GM12878 (cell line): Measurements from ENCODE around the gene FGF12. TPM values are rescaled to one million over a fixed set of nuclear protein-coding genes. Genes with fewer than 3 reads are reported as not detected.

Experiments used
- ATAC-seq: fragments of 200-7000 bp; cut with Tn5 transposase; 3 replicates; pipeline ENCODE4 v1.9.1; 2020; ENCODE audit warnings: mild to moderate bottlenecking, moderate library complexity
- BruUV-seq: library from RNA; stranded (reverse); fragments of 400-500 nt; replicated peaks from 2 replicates; lab custom pipeline; 2021; lab: Mats Ljungman, UMichigan
- CTCF ChIA-PET: fragments of 300-600 bp; sonication (Branson Sonifier 250); formaldehyde crosslinking; extraction: SDS; loops from one replicate; lab custom pipeline; 2021; ENCODE audit warnings: inconsistent platforms; lab: Yijun Ruan, JAX
- POLR2A ChIA-PET: fragments of 350-600 bp; formaldehyde crosslinking; extraction: SDS; loops from one replicate; lab custom pipeline; 2021; ENCODE audit warnings: inconsistent platforms; lab: Charles Lee
- RAD21 ChIA-PET: fragments of 300-600 bp; sonication (Branson Sonifier 250); formaldehyde crosslinking; loops from one replicate; lab custom pipeline; 2023; ENCODE audit warnings: antibody characterized with exemption; ENCODE audit not compliant: unreplicated experiment; lab: Charles Lee
- SMC1A ChIA-PET: fragments of 300-600 bp; sonication (Branson Sonifier 250); formaldehyde crosslinking; loops from one replicate; lab custom pipeline; 2023; ENCODE audit not compliant: unreplicated experiment, uncharacterized antibody; lab: Charles Lee
- DNase-seq: peaks from one replicate; pipeline ENCODE4 v3.0.0-alpha.2; 2011; ENCODE audit warnings: low read depth, low spot score
- FAIRE-seq: peaks from 3 replicates; lab custom pipeline; 2011; peaks lifted over from hg19 to GRCh38; lab: Jason Lieb, UNC
- H2AFZ ChIP-seq: 2 replicates; pipeline ENCODE4 v1.6.0; 2011; ENCODE audit warnings: low read depth, low read length, control low read depth; ENCODE audit not compliant: control insufficient read depth
- H3K27ac ChIP-seq: 2 replicates; pipeline ENCODE4 v1.5.1; 2011; ENCODE audit warnings: control low read depth; ENCODE audit not compliant: control insufficient read depth, insufficient read depth
- H3K27me3 ChIP-seq, 2 experiments: replicated peaks in 1 of 2; 2 replicates each; pipeline versions ENCODE4 v1.6.0 to v1.6.1; 2011; ENCODE audit warnings: low read length in 1 of 2; ENCODE audit not compliant: control insufficient read depth in 2 of 2, insufficient read depth in 2 of 2
- H3K36me3 ChIP-seq, 2 experiments: 2 replicates each; pipeline ENCODE4 v1.5.1; 2011; ENCODE audit warnings: low read length in 1 of 2; ENCODE audit not compliant: control insufficient read depth in 2 of 2, insufficient read depth in 2 of 2
- H3K4me1 ChIP-seq: 2 replicates; pipeline ENCODE4 v1.6.1; 2011; ENCODE audit warnings: mild to moderate bottlenecking, low read length, moderate library complexity, mixed read lengths; ENCODE audit not compliant: control insufficient read depth, insufficient read depth
- H3K4me2 ChIP-seq: 2 replicates; pipeline ENCODE4 v1.6.0; 2011; ENCODE audit warnings: control low read depth; ENCODE audit not compliant: control insufficient read depth, insufficient read depth
- H3K4me3 ChIP-seq: fragments of 200-600 bp; sonication (generic); 2 replicates; pipeline ENCODE4 v1.5.1; 2016
- H3K79me2 ChIP-seq: 2 replicates; pipeline ENCODE4 v1.6.0; 2011; ENCODE audit warnings: low read length; ENCODE audit not compliant: control insufficient read depth, insufficient read depth
- H3K9ac ChIP-seq: 2 replicates; pipeline ENCODE4 v1.8.0; 2011; ENCODE audit warnings: low read length, control low read depth, mixed read lengths; ENCODE audit not compliant: control insufficient read depth, insufficient read depth
- H3K9me3 ChIP-seq: replicated peaks from 3 replicates; pipeline ENCODE4 v1.5.1; 2011; ENCODE audit warnings: mild to moderate bottlenecking, low read length; ENCODE audit not compliant: control insufficient read depth, insufficient read depth
- H4K20me1 ChIP-seq: 2 replicates; pipeline ENCODE4 v1.6.0; 2011; ENCODE audit not compliant: control insufficient read depth, insufficient read depth
- BACH1 ChIP-seq: fragments of 450-650 bp; IDR thresholded peaks from 2 replicates; pipeline ENCODE4 v1.6.1; 2017; ENCODE audit warnings: mild to moderate bottlenecking, borderline replicate concordance
- EED ChIP-seq: sonication (generic); IDR thresholded peaks from 2 replicates; pipeline ENCODE4 v1.6.1; 2016; ENCODE audit warnings: antibody characterized with exemption, low read depth
- JUNB ChIP-seq: IDR thresholded peaks from 2 replicates; pipeline ENCODE4 v1.6.1; 2016; ENCODE audit warnings: antibody characterized with exemption, mild to moderate bottlenecking
- MTA3 ChIP-seq: IDR thresholded peaks from 2 replicates; pipeline ENCODE4 v1.6.1; 2012; ENCODE audit warnings: low read length, inconsistent platforms, borderline replicate concordance
- NFYA ChIP-seq: IDR thresholded peaks from 2 replicates; pipeline ENCODE4 v1.6.1; 2011; ENCODE audit warnings: low read depth, mild to moderate bottlenecking, low read length, improper control_type of control experiment, borderline replicate concordance
- SMAD5 ChIP-seq: IDR thresholded peaks from 2 replicates; pipeline ENCODE4 v1.6.1; 2016; ENCODE audit warnings: antibody characterized with exemption, low read depth
- SPI1 ChIP-seq: IDR thresholded peaks from 2 replicates; pipeline ENCODE4 v1.6.1; 2011; ENCODE audit warnings: low read depth, mild to moderate bottlenecking, low read length, moderate library complexity, borderline replicate concordance; ENCODE audit not compliant: insufficient read depth
- TCF12 ChIP-seq: IDR thresholded peaks from 2 replicates; pipeline ENCODE4 v1.6.1; 2011; ENCODE audit warnings: low read depth, mild to moderate bottlenecking, low read length
- YY1 ChIP-seq: IDR thresholded peaks from 2 replicates; pipeline ENCODE4 v1.6.1; 2011; ENCODE audit warnings: low read depth, mild to moderate bottlenecking, low read length
- ZBTB11 ChIP-seq: fragments of 450-650 bp; formaldehyde crosslinking; IDR thresholded peaks from 2 replicates; pipeline ENCODE4 v1.5.0; 2022; ENCODE audit warnings: mild to moderate bottlenecking, missing genetic modification characterization
- ZNF592 ChIP-seq: fragments of 450-650 bp; IDR thresholded peaks from 2 replicates; pipeline ENCODE4 v1.6.1; 2017; ENCODE audit warnings: mild to moderate bottlenecking, moderate library complexity
- WGBS: methylation state at CpG from one replicate; pipeline ENCODE4 v1.1.6; 2016; ENCODE audit warnings: low lambda C conversion rate; ENCODE audit not compliant: insufficient replicate concordance, insufficient coverage; ENCODE audit errors: missing lambda C conversion rate; 5-methylcytosine and 5-hydroxymethylcytosine counted together
- in situ Hi-C: fragments of 300-500 bp; cut with MboI; formaldehyde crosslinking; loops from 9 replicates; pipeline ENCODE4 v1.14.3; 2018; ENCODE audit warnings: mixed read lengths
- intact Hi-C: fragments of 100-400 bp; cut with micrococcal nuclease; formaldehyde crosslinking; loops from one replicate; pipeline ENCODE4 v1.14.2; 2022; ENCODE audit not compliant: unreplicated experiment
- polyA plus RNA-seq, 11 experiments: library from polyadenylated mRNA; depleted of rRNA in 4 of 11; unstranded in 6 of 11; stranded (reverse) in 5 of 11; fragments of >200 nt; fragmentation: Nextera tagmentation in 4 of 11; fragmentation: Illumina TruSeq in 1 of 11; extraction: Ambion mirVana in 4 of 11; extraction: Trizol in 1 of 11; gene quantifications; 1 replicate in 1 of 11; 2 replicates in 10 of 11; pipeline versions ENCODE4 v1.2.1 to v1.2.3, GENCODE V29; 2011 to 2016; ENCODE audit warnings: inconsistent platforms in 2 of 11, missing spikeins in 2 of 11, low read depth in 1 of 11
- total RNA-seq, 4 experiments: library from RNA; depleted of rRNA in 3 of 4; stranded (reverse); fragments of >200 nt in 3 of 4; fragmentation: Illumina TruSeq in 1 of 4; extraction: Trizol in 1 of 4; gene quantifications; 2 replicates each; pipeline versions ENCODE4 v1.2.1 to v1.2.3, GENCODE V29; 2013 to 2021

The FGF12 gene
- total and polyA plus RNA-seq, 10 of the 15 experiments (the other 5 are each of a cell fraction or from before 2014, with no cell fraction given) = 0.03 to 0.43 (median 0.13) TPM; not detected in 7

- no peak for TF ChIP-seq ZNF592
- no peak for TF ChIP-seq JUNB
- no peak for TF ChIP-seq MTA3
- TF ChIP-seq NFYA = no peak
- TF ChIP-seq BACH1 = no peak
- TF ChIP-seq EED = no peak
- no peak for TF ChIP-seq SMAD5
- TF ChIP-seq TCF12 = no peak
- no peak for TF ChIP-seq YY1
These were observed 71.7 kb downstream of the FGF12 start (continued) for GRCh38 chr3:192655628-192656027.

GRCh38 chr3:192655040-192655439 is 72.3 kb downstream of the FGF12 start:
- BruUV-seq = no TSS peak
- POLR2A ChIA-PET = no interaction called here
- no peaks in the 10 kb centered on the region for H4K20me1 ChIP-seq
- DNase-seq (no peak), FAIRE-seq (no peak)
- H3K4me3 ChIP-seq = no peak overlapping the region
- in situ Hi-C loops = no loop called here
- H3K9ac ChIP-seq = no peak overlapping the region
- 21% methylated on average over 1 of the region's 1 CpG for WGBS
- intact Hi-C loops = no loop called here
- no peaks in the 10 kb centered on the region for H3K27me3 ChIP-seq
- H3K27ac ChIP-seq = no peak overlapping the region
- no peak overlapping the region for H2AFZ ChIP-seq
- CTCF ChIA-PET = interaction anchor here (0.5 kb wide), 1 partner anchor 142 kb away, joined by 3 read pairs; no protein-coding TSS in a partner anchor
- SMC1A ChIA-PET = no interaction called here
- no peaks in the 10 kb centered on the region for H3K4me1 ChIP-seq
- no peaks in the 10 kb centered on the region for H3K79me2 ChIP-seq
- RAD21 ChIA-PET = no interaction called here
- TF ChIP-seq SPI1 = peak; percentile 27; the same call in 1 of the 2 replicates
- no peak for TF ChIP-seq ZBTB11
- TF ChIP-seq, all 136 proteins: peak for 1
- Histone ChIP-seq H3K4me2 (no peak overlapping the region), H3K9me3 (no peaks in the 10 kb centered on the region), H3K36me3 (no peaks in the 10 kb centered on the region)
- ATAC-seq = peak; percentile 46; the same call in 2 of the 3 replicates
